ENCODE data around the gene NACA.
"Not testable (repeated sequence)": the region's sequence is repeated elsewhere in the genome, so short reads cannot be mapped to it uniquely, and the experiment has no call there.

Gene NACA

DNA sequence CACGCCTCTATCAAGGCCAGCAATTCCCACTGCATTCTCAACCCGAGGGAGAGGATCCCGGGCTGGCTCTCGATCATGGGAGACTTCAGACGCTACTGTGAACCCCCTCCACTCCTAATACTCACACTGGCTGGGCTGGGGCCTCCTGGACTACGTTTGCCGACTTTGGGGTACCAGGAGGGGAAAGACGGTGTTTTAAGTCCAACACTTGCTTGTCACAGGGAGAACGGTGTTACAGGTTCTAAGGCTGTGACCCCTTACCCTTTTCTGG is 463 bp downstream of the NACA start:
- H3K4me3 ChIP-seq (ENCODE audit: low read depth, low read length) = peak overlapping the region; percentile 100

DNA sequence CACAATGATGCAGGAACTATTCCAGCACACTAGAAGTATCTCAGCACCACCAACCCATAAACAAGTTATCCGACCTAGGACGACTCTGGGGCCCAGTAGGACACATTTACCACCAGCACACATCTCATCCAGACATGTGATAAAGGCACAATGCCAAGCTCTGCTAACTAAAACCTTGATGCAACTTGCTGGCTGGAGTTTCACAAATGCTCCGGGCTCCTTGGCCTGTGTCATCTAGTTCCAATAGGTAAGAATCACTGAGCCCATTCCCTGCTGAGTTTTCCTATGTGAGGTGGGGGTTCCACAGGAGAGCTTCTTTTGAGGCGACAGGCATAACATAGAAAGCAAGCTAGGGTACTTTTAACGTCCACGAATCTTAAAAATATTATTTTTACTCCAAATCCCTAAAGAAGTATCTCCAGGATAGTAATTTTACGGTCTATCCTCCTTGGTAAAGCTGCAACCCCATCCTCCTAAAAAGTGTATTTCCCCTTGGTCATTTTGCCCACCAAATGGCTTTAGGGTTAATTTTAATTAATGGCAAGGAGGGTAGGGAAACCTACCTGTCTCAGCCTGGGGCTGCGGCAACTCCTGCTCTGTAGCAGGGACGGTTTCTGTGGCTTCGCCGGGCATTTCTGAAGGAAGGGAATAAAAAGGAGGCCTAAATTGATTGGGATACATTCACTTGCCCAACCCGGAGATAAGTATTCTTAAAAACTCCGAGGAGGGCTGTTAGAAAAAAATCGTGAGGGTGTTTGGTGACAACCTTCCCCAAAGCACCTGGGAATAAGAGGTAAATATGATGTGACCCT is 1.0 kb downstream of the NACA start:
- H3K4me3 ChIP-seq (ENCODE audit: low read depth, low read length) = peak overlapping the region; percentile 100

DNA sequence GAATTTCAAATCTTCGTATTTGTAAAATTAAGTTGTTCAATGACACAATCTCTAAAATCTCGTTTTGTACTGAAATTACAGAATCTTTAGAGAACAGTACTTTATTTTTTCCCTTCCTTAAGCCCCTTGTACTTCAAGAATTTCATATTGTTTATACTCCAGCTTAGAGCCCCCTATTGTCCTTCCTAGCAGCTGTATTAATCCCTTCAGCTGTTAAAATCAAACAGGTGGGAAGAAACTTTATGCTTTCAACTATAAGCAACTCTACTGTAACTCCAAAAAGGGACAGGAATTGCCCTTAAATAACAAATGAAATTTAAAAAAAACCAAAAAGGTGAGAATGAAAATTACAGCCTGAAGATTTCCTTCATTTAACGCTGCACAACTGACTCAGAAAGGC is 1.7 kb downstream of the NACA start:
- peak overlapping the region; percentile 100 for H3K4me3 ChIP-seq (ENCODE audit: low read depth, low read length)

DNA sequence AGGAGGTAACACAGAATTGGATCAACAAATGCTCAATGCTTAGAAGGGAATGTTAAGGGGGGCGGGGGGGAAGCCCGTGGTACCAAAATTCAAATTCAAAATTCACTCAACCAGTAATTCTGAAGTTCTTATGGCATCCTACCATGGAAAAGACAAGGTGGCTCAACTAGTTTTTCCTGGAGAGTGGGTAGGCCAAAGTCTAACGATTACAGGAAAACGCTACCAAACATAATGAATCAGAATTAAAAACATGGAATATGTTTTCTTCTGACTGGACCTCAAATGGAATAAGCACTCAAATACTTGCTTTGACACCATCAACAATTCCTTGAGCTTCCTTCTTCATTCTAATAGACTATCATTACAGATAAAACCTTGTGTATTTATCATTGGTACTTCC is 2.3 kb downstream of the NACA start:
- H3K4me3 ChIP-seq (ENCODE audit: low read depth, low read length) = peak overlapping the region; percentile 100

DNA sequence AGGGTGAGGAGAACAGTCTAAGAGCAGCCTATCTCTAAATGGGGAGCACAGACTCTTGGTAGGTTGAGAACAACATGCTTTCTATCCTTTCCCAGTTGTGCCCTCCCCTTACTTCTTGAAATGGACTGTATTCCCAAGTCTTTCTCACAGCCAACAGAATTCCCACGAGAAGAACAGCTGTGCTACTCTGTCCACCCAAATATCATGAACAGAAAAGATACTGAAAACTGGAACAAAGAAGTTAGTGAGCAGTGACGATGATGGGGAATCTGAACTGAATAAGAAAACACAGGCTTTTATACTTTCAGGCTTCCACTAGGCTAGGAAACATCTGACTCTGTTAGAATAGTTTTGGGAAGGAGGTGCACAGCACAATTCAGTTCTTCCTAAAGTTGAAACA is 3.4 kb downstream of the NACA start:
- no peak overlapping the region for H3K4me3 ChIP-seq (ENCODE audit: low read depth, low read length)

DNA sequence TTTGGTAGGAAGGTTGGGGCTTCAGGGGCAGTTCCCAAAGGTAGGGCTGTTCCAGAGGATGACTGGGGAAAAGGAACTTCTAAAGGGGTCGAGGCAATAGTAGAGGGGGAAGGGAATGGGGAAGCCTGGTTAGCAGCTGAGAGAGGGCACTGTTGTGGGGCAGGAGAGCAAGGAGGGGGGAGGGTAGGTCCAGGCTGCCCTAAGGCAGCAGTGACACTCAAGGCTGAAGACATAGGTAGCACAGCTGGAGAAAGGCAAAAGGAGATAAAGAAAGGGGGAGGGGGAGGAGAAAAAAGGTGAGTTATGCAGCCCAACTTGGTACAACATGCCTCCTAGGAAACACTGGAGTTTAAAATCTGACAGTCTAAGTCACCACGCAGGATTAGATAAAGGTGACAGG is 3.9 kb downstream of the NACA start:
- no peak overlapping the region for H3K4me3 ChIP-seq (ENCODE audit: low read depth, low read length)

DNA sequence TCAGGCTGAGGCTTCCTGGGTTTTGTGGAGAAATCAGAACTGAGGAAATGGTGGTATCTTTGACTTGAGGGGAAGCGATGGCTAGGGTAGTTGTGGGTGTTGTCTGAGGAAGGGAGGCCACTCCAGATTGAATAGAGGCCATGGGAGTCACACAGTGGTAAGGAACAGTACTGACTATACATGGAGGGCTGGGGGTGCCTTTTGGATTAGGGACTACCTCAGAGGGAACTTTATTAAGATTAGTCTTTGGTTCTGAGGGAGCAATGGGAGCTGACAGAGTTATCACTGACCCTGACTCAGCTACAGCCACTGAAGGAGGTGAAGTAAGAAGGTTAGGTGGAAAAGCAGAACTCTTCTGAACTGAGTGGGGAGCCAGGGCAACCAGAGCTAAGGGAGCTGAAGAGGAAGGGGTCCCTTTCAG is 4.4 kb downstream of the NACA start:
- no peak overlapping the region for H3K4me3 ChIP-seq (ENCODE audit: low read depth, low read length)

DNA sequence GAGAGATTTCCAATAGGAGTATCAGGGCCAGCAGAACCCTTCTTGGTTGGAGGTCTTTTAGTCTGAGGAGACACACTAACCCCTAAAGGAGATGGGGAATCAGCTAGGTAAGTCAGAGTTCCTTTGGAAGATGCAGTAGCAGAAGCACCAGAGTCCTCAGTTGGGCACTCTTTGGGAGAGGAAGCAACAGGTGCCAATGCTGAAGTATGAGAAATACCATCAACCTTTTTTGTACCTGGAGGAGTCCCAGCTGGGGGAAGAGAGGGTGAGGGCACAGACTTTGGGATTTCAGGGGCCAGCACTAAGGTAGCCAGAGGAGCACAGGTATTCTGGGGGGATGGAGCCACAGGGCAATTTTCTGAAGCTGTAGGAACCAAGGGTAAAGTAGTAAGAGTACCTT is 6.0 kb downstream of the NACA start:
- H3K4me3 ChIP-seq (ENCODE audit: low read depth, low read length) = no peak overlapping the region

DNA sequence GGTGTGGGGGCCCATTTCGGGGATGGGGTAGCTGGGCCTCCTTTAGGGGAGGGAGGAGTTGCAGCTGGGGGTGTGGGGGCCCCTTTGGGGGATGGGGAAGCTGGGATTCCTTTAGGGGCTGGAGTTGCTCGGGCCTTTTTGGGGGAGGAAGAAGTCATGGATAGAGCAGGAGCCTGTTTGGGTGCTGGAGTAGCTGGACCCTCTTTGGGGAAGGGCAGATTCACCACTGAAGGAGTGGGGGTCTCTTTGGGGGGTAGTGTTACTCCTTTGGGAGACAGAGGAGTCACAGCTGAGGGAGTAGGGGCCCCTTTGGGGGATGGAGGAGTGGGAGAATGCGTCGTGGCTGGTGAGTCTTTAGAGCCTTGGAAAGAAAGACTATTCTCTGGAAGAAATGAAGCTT is 6.5 kb downstream of the NACA start:
- no peak overlapping the region for H3K4me3 ChIP-seq (ENCODE audit: low read depth, low read length)

DNA sequence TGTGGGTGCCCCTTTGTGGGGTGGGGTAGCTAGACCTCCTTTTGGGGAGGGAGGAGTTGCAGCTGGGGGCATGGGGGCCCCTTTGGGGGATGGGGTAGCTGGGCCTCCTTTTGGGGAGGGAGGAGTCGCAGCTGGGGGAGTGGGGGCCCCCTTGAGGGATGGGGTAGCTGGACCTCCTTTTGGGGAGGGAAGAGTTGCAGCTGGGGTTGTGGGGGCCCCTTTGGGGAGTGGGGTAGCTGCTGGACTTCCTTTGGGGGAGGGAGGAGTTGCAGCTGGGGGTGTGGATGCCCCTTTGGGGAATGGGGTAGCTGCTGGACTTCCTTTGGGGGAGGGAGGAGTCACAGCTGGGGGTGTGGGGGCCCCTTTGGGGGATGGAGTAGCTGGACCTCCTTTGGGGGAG is 7.0 kb downstream of the NACA start:
- no peak overlapping the region for H3K4me3 ChIP-seq (ENCODE audit: low read depth, low read length)

DNA sequence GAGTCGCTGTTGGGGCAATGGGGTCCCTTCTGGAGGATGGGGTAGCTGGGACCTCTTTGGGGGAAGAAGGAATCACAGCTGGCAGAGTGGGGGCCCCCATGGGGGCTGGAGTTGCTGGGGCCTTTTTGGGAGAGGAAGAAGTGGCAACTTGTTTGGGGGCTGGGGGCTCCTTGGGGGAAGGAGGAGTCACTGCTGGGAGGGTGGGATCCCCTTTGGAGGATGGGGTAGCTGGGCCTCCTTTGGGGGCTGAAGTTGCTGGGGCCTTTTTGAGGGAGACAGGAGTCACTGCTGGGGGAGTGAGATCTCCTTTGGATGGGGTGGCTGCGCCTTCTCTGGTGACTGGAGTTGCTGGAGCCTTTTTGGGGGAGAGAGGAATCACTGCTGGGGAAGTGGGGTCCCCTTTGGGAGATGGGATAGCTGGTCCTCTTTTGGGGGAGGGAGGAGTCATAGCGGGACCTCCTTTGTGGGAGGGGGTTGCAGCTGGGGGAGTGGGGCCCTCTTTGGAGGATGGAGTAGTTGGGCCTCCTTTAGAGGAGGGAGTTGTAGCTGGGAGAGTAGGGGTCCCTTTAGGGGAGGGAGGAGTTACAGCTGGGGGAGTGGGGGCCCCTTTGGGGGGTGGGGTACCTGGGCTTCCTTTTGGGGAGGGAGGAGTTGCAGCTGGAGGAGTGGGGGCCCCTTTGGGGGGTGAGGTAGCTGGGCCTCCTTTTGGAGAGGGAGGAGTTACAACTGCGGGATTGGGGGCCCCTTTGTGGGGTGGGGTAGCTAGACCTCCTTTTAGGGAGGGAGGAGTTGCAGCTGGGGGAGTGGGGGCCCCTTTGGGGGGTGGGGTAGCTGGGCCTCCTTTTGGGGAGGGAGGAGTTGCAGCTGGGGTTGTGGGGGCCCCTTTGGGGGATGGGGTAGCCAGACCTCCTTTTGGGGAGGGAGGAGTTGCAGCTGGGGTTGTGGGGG is 7.9 kb downstream of the NACA start:
- H3K4me3 ChIP-seq (ENCODE audit: low read depth, low read length) = no peak overlapping the region

DNA sequence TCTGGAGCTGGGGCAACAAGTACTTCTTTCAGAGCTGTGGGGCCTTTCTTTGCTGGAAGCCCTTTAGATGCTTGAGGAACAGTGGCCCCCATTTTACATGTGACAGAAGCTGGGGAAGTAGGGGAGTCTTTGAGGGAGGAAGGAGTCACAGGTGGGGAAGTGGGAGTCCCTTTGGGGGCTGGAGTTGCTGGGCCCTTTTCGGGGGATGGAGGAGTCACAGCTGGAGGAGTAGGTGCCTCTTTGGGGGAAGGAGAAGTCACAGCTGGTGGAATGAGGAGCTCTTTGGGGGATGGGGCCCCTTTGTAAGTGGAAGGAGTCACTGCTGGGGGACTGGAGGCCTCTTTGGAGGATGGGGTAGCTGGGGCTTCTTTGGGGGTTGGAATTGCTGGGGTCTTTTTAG is 8.6 kb downstream of the NACA start:
- H3K4me3 ChIP-seq (ENCODE audit: low read depth, low read length) = no peak overlapping the region

DNA sequence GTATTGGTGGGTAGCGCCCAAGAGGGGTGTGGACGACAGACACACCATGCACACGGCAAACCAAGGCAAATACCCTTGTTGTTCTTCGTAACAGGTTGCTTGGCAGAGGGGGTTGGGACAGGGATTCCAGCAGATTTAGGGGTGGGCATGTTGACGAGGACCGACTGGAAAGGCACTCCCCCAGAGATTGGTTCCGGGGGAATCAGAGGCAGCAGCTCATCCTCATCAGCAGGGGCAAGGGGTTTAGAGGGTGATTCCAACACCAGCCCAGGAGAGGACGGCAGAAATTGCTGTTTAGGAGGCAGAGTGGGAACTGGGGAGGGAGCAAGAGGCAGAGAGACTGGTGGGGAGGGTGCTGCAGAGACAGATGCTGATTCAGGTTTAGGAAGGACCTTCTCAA is 9.3 kb downstream of the NACA start:
- H3K4me3 ChIP-seq (ENCODE audit: low read depth, low read length) = no peak overlapping the region

DNA sequence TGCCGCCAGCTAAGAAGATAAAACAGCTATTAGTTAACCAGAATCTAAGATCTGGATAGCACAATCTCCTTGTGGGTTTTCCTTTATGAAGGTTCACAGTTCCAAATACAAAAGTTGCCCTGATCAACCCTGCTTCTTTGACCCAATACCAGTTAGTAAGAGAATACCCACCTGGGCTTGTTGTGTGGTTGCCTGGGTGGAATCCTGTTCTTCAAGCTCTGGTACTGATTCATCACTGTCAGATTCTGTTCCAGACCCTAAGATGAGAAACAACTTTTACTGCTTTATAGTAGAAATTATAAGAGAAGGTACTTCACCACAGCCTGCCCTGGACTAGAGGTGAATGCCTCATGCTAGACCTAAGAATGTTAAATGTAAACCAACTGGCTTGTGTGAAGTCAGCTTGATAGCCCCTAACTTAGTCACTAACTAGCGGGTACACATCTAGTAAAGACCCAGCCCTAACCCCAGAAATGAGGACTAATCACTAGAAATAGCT is 10.6 kb downstream of the NACA start:
- no peak overlapping the region for H3K4me3 ChIP-seq (ENCODE audit: low read depth, low read length)

DNA sequence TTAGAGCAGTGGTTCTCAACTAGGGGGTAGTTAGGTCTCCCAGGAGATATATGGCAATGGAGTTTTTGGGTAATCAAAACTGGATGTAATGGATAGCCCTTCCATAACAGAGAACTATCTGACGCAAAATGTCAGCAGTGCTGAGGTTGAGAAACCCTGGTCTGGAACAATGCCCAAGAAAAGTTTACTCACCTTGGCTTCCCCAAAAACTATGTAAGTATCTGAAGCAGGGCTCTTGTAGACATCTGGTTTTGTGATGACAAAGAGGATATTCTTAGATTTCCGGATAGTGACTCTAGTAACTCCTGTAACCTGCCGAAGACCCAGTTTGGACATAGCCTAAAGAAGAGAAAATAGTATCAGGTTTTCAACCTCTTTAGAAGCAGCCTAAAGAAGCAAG is 11.8 kb downstream of the NACA start:
- H3K4me3 ChIP-seq (ENCODE audit: low read depth, low read length) = no peak overlapping the region

DNA sequence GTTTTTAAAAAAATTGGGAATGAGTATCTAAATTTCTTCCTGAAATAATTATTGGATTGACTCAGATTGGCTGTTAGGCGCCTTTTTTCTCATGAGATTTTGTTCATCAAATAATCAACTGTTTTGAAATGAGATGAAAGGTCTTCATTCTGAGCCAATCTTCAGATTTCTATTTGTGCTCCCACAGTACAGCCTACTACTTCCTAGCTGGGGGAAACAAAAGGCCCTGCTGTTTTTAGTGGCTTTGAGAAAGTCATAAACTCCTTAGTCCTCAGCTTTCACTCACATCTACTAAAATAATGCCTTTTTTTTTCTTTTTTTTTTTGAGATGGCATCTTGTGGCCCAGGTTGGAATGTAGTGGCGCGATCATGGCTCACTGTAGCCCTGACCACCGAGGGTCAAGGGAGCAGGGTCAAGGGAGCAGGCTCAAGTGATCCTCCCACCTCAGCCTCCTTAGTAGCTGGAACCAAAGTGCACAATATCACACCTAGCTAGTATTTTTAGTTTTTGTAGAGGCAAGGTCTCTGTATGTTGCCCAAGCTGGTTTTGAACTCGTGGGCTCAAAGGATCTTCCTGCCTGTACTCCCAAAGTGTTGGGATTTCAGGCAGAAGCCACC is 15.2 kb downstream of the NACA start:
- no peak overlapping the region for H3K4me3 ChIP-seq (ENCODE audit: low read depth, low read length)

DNA sequence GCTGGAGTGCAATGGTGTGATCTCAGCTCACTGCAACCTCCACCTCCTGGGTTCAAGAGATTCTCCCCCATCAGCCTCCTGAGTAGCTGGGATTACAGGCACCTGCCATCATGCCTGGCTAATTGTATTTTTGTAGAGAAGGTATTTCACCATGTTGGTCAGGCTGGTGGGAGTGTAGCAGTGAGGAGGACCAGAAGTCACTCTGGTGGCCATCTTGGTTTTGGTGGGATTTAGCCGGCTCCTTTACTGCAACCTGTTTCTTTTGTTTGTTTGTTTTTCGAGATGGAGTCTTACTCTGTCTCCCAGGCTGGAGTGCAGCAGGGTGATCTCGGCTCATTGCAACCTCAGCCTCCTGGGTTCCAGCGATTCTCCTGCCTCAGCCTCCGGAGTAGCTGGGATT is 20.6 kb downstream of the NACA start:
- H3K4me3 ChIP-seq (ENCODE audit: low read depth, low read length) = not testable (repeated sequence)

DNA sequence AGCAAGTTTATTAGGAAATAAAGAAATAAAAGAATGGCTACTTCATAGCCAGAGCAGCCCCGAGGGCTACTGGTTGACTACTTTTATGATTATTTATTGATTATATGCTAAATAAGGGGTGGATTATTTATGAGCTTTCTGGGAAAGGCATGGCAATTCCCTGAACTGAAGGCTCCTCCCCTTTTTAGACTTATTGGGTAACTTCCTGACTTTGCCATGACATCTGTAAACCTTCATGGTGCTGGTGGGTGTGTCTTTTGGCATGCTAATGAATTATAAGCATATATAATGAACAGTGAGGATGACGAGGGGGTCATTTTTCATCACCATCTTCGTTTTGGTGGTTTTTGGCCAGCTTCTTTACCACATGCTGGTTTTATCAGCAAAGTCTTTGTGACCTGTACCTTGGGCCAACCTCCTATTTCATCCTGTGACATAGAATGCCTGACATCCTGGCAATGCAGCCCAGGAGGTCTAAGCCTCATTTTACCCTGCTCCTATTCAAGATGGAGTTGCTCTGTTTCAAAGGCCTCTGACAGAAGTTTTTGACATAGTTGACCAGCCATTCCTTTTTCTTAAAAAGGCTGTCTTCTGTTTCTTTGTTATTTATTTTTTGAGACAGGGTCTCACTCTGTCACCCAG is 26.0 kb downstream of the NACA start:
- H3K4me3 ChIP-seq (ENCODE audit: low read depth, low read length) = no peak overlapping the region

DNA sequence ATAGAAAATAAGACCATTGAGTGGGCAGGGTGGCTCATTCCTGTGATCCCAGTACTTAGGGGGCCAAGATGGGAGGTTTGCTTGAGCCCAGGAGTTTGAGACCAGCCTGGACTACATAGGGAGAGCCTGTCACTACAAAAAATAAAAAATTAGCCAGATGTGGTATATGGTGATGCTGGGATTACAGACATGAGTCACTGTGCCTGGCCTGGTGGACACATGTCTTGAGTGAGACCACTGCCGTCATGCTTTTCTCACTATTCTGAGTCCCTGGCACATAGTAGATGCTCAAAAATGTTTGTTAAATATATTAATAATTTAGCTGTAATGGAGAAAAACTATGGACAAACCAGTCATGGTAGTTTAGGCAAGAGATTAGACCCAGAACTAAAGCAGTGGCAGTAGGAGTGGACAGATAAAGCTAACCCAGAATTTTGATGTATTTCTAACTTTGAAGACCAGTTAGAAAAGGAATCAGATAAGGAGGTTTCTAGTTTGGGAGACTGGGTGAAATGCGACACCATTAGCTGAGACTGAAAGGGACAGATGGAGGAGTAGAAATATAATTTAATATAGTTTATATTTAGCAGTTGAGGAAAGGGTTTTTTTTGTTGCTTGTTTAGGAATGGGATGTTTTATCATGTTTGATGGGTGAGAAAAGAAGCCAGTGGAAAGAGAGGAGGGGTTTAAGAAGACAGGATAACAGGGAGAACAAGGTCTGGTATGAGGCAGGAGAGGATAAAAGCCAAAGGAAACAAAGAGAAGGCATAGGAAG is 29.6 kb downstream of the NACA start:
- no peak overlapping the region for H3K4me3 ChIP-seq (ENCODE audit: low read depth, low read length)

DNA sequence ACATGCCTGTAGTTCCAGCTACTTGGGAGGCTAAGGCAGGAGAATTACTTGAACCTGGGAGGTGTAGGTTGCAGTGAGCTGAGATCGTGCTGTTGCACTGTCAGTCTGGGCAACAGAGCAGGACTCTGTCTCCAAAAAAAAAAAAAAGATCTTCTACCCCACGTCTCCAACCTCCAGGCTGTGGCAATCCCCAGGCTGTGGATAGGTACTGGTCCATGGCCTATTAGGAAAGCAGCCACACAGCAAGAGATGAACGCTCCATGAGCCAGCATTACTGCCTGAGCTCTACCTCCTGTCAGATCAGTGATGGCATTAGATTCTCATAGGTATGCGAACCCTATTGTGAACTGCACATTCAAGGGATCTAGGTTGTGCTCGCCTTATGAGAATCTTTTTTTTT is 30.9 kb downstream of the NACA start:
- H3K4me3 ChIP-seq (ENCODE audit: low read depth, low read length) = no peak overlapping the region

DNA sequence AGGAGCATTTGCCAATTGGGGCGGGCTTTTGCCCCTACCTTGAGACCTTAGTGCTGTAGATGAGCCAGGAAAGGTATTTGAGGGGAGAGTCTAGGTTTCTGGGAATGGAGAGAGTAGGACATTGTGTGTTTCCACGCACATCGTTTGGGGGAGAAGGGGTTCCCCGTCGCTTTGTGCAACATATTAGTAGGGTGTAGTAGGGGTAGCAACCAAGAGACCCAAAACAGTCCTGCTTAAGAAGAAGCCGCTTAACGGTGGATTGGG is 36.3 kb downstream of the NACA start:
- H3K4me3 ChIP-seq (ENCODE audit: low read depth, low read length) = peak overlapping the region; percentile 100

Data from iPS-11a (cell line).